GM23338 (cell line): Measurements from ENCODE around the gene IL21R. TPM values are rescaled to one million over a fixed set of nuclear protein-coding genes. Genes with fewer than 3 reads are reported as not detected.

ENCODE experiments used
- ATAC-seq: fragments of 200-7000 bp; cut with Tn5 transposase; 3 replicates; pipeline ENCODE4 v1.9.1; 2020
- DNase-seq: peaks from one replicate; pipeline ENCODE4 v3.0.0-alpha.2; 2015; ENCODE audit warnings: low spot score
- H2AFZ ChIP-seq: fragments of 200-600 bp; sonication (generic); 2 replicates; pipeline ENCODE4 v1.8.0; 2016; ENCODE audit warnings: antibody characterized with exemption, mild to moderate bottlenecking, moderate library complexity
- H3F3A ChIP-seq: fragments of 200-600 bp; sonication (generic); replicated peaks from 2 replicates; pipeline ENCODE4 v1.8.0; 2017; ENCODE audit warnings: antibody characterized with exemption, mixed run types, low read depth
- H3K27ac ChIP-seq: fragments of 200-600 bp; sonication (generic); 2 replicates; pipeline ENCODE4 v1.6.1; 2016; ENCODE audit warnings: low read depth
- H3K27me3 ChIP-seq: fragments of 200-600 bp; sonication (generic); 2 replicates; pipeline ENCODE4 v1.8.0; 2016; ENCODE audit warnings: mild to moderate bottlenecking, mixed run types, moderate library complexity; ENCODE audit not compliant: insufficient read depth
- H3K36me3 ChIP-seq: fragments of 200-600 bp; sonication (generic); 2 replicates; pipeline ENCODE4 v1.8.0; 2016; ENCODE audit warnings: mild to moderate bottlenecking; ENCODE audit not compliant: insufficient read depth
- H3K4me1 ChIP-seq: fragments of 200-600 bp; sonication (generic); 2 replicates; pipeline ENCODE4 v1.8.0; 2016; ENCODE audit warnings: mild to moderate bottlenecking, moderate library complexity; ENCODE audit not compliant: insufficient read depth
- H3K4me2 ChIP-seq: fragments of 200-600 bp; sonication (generic); 2 replicates; pipeline ENCODE4 v1.7.1; 2017; ENCODE audit warnings: mixed run types
- H3K4me3 ChIP-seq: fragments of 200-600 bp; sonication (generic); 2 replicates; pipeline ENCODE4 v1.6.1; 2016; ENCODE audit warnings: mixed run types
- H3K79me2 ChIP-seq: fragments of 200-600 bp; sonication (generic); replicated peaks from 2 replicates; pipeline ENCODE4 v1.8.0; 2017; ENCODE audit warnings: mild to moderate bottlenecking; ENCODE audit not compliant: insufficient read depth
- H3K9me2 ChIP-seq: fragments of 200-600 bp; sonication (generic); 2 replicates; pipeline ENCODE4 v1.8.0; 2017; ENCODE audit not compliant: insufficient read depth
- H4K20me1 ChIP-seq: fragments of 200-600 bp; sonication (generic); replicated peaks from 2 replicates; pipeline ENCODE4 v1.8.0; 2017; ENCODE audit warnings: mild to moderate bottlenecking; ENCODE audit not compliant: insufficient read depth
- H3K27ac Mint-ChIP-seq: 2 replicates; pipeline ENCODE4 v1.8.0; 2020; ENCODE audit warnings: inconsistent platforms, mild to moderate bottlenecking, moderate library complexity, mixed read lengths
- H3K27me3 Mint-ChIP-seq: 3 replicates; pipeline ENCODE4 v1.8.0; 2022; ENCODE audit warnings: low read depth, mild to moderate bottlenecking, moderate library complexity, mixed read lengths, inconsistent platforms; ENCODE audit not compliant: insufficient read depth, poor library complexity
- H3K36me3 Mint-ChIP-seq: 3 replicates; pipeline ENCODE4 v1.8.0; 2021; ENCODE audit warnings: low read depth, mild to moderate bottlenecking, inconsistent platforms, moderate library complexity, mixed read lengths
- H3K4me1 Mint-ChIP-seq: 3 replicates; pipeline ENCODE4 v1.8.0; 2020; ENCODE audit warnings: mild to moderate bottlenecking, inconsistent platforms, mixed read lengths
- H3K4me3 Mint-ChIP-seq: 3 replicates; pipeline ENCODE4 v1.8.0; 2021; ENCODE audit warnings: moderate library complexity, mild to moderate bottlenecking, inconsistent platforms, mixed read lengths
- H3K9me3 Mint-ChIP-seq: 3 replicates; pipeline ENCODE4 v1.8.0; 2020; ENCODE audit warnings: moderate library complexity, mild to moderate bottlenecking, inconsistent platforms, mixed read lengths
- CREB1 ChIP-seq: fragments of 250-450 bp; sonication (Bioruptor Pico); IDR thresholded peaks from 2 replicates; pipeline ENCODE4 v1.5.0; 2020; ENCODE audit warnings: low read depth, mild to moderate bottlenecking, moderate library complexity
- EZH2 ChIP-seq: fragments of 200-600 bp; sonication (generic); IDR thresholded peaks from one replicate; pipeline ENCODE4 v1.8.0; 2017; ENCODE audit warnings: antibody characterized with exemption, mild to moderate bottlenecking, low read depth; ENCODE audit not compliant: unreplicated experiment
- JUNB ChIP-seq: IDR thresholded peaks from one replicate; pipeline ENCODE4 v1.6.1; 2016; ENCODE audit warnings: antibody characterized with exemption; ENCODE audit not compliant: unreplicated experiment
- POLR2AphosphoS5 ChIP-seq: IDR thresholded peaks from 2 replicates; pipeline ENCODE4 v1.6.1; 2016; ENCODE audit warnings: antibody characterized with exemption, low read depth
- STAT1 ChIP-seq: IDR thresholded peaks from one replicate; pipeline ENCODE4 v1.6.1; 2016; ENCODE audit warnings: antibody characterized with exemption; ENCODE audit not compliant: unreplicated experiment
- ZNF114 ChIP-seq: fragments of 250-450 bp; sonication (Bioruptor Pico); IDR thresholded peaks from 2 replicates; pipeline ENCODE4 v1.5.0; 2020; ENCODE audit warnings: mild to moderate bottlenecking, moderate library complexity
- ZNF331 ChIP-seq: fragments of 250-450 bp; sonication (Bioruptor Pico); IDR thresholded peaks from 2 replicates; pipeline ENCODE4 v1.5.0; 2020; ENCODE audit warnings: low read depth, mild to moderate bottlenecking, moderate library complexity
- polyA plus RNA-seq: library from polyadenylated mRNA; unstranded; fragments of >200 nt; fragmentation: Nextera tagmentation; extraction: Ambion mirVana; gene quantifications from 2 replicates; pipeline ENCODE4 v1.2.1, GENCODE V29; 2016
- total RNA-seq: library from RNA; depleted of rRNA; stranded (reverse); fragments of >200 nt; shearing (Covaris generic); gene quantifications from 2 replicates; pipeline ENCODE4 v1.2.3, GENCODE V29; 2014
- TF ChIP-seq, protein P1 (sequence below), 2 experiments: fragments of 200-600 bp in 1 of 2; sonication (generic) in 1 of 2; conservative IDR thresholded peaks; 2 replicates each; pipeline versions ENCODE4 v1.5.1 to v1.6.1; 2016 to 2017; ENCODE audit warnings: antibody characterized with exemption in 2 of 2, low read depth in 2 of 2, mild to moderate bottlenecking in 2 of 2, moderate library complexity in 1 of 2

IL21R gene
- total and polyA plus RNA-seq, 2 experiments from 2014 or later = 0.42 to 2.6 TPM

DNA sequence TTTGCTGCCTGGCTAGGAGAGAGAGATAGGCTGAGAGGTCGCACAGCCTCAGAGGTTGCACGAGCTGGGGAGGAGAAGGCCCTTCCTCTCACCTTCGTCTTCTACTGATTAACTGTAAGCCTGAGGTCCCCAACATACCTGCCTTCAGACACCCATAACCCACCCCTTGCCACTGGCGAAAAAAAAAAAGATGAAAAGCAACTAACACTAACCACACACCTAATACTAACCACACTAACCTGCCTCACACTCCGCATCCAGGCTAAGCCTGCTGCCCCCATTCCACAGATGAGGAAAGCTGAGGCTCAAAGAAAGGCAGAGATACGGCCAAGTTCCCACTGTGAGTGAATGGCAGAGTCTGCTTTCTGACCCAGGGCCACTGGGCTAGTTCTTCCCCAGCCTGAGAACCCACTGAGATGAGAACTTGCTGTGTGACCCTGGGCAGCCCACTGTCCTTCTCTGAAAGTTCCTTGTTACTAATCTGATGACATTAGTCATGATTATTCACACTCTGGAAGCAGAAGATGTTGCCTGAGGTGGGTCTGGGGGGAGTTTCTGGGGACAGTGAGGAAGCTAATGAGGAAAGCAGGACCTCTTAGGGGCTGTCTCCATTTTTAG, 4.6 kb downstream of the IL21R start:
- no peak overlapping the region for H3K27ac ChIP-seq

DNA sequence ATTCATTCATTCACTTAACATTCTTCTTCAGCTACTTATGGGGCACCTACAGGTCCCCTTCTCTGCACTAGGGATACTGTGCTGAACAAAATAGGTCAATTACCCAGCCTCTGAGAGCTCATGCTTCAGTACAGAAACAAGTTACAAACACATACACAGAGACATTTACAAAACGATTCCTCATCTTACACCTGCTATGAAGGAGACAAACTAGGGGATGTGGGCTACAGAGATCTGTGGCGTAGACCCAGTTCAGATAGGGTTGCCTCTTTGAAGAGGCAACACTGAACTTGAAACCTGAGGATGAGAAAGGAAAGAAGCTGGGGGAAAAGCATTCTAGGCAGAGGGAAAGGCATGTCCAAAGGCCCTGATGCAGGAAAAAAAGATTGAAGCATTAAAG, 5.2 kb downstream of the IL21R start:
- ATAC-seq (no peak), DNase-seq (no peak)
- peaks cover 3% of the 10 kb centered on the region for H3K27me3 Mint-ChIP-seq
- no peaks in the 10 kb centered on the region for H3K79me2 ChIP-seq
- H3K9me3 Mint-ChIP-seq = no peaks in the 10 kb centered on the region
- H3K36me3 ChIP-seq = no peaks in the 10 kb centered on the region
- H3K4me1 ChIP-seq = peaks cover 6% of the 10 kb centered on the region; the same call in 1 of the 2 replicates
- H3K27ac ChIP-seq = no peak overlapping the region
- H3K9me2 ChIP-seq = no peaks in the 10 kb centered on the region
- no peaks in the 10 kb centered on the region for H3F3A ChIP-seq
- peaks cover 17% of the 10 kb centered on the region; the same call in 2 of the 3 replicates for H3K4me1 Mint-ChIP-seq
- no peaks in the 10 kb centered on the region; the same call in 2 of the 3 replicates for H3K36me3 Mint-ChIP-seq
- 0 out of 2 replicates have a peak overlapping the region, but pooled peaks have one; percentile 59 for H2AFZ ChIP-seq
- H3K4me2 ChIP-seq = no peak overlapping the region
- no peak overlapping the region for H3K4me3 Mint-ChIP-seq
- no peak for TF ChIP-seq ZNF114 (CRISPR knock-in tag)
- TF ChIP-seq ZNF331 (CRISPR knock-in tag) = no peak
- TF ChIP-seq POLR2AphosphoS5 = no peak
- no peak for TF ChIP-seq JUNB
- TF ChIP-seq, protein P1, sequence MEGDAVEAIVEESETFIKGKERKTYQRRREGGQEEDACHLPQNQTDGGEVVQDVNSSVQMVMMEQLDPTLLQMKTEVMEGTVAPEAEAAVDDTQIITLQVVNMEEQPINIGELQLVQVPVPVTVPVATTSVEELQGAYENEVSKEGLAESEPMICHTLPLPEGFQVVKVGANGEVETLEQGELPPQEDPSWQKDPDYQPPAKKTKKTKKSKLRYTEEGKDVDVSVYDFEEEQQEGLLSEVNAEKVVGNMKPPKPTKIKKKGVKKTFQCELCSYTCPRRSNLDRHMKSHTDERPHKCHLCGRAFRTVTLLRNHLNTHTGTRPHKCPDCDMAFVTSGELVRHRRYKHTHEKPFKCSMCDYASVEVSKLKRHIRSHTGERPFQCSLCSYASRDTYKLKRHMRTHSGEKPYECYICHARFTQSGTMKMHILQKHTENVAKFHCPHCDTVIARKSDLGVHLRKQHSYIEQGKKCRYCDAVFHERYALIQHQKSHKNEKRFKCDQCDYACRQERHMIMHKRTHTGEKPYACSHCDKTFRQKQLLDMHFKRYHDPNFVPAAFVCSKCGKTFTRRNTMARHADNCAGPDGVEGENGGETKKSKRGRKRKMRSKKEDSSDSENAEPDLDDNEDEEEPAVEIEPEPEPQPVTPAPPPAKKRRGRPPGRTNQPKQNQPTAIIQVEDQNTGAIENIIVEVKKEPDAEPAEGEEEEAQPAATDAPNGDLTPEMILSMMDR (conservative IDR thresholded peaks at IDR 0.05; ENCODE audit: low read depth in 2 of 2) = no peak
- no peaks in the 10 kb centered on the region for H4K20me1 ChIP-seq
- no peak overlapping the region for H3K4me3 ChIP-seq
- H3K27me3 ChIP-seq = no peaks in the 10 kb centered on the region
- no peak overlapping the region for H3K27ac Mint-ChIP-seq

More for the DNA sequence above, 4.6 kb downstream of the IL21R start:
- Histone ChIP-seq H4K20me1 (no peaks in the 10 kb centered on the region), H3K79me2 (no peaks in the 10 kb centered on the region), H3K4me3 (no peak overlapping the region), H3K4me2 (no peak overlapping the region), H3K4me1 (peaks cover 6% of the 10 kb centered on the region; the same call in 1 of the 2 replicates), H3K9me2 (no peaks in the 10 kb centered on the region), H3K27me3 (no peaks in the 10 kb centered on the region), H2AFZ (peak overlapping the region; percentile 95), H3F3A (no peaks in the 10 kb centered on the region), H3K36me3 (no peaks in the 10 kb centered on the region)
- Mint-ChIP-seq H3K27ac (no peak overlapping the region), H3K36me3 (no peaks in the 10 kb centered on the region; the same call in 2 of the 3 replicates), H3K27me3 (peaks cover 3% of the 10 kb centered on the region), H3K4me1 (peaks cover 19% of the 10 kb centered on the region; the same call in 2 of the 3 replicates), H3K4me3 (no peak overlapping the region), H3K9me3 (no peaks in the 10 kb centered on the region)
- ATAC-seq = no peak
- DNase-seq = no peak
- no peak for TF ChIP-seq STAT1
- no peak for TF ChIP-seq CREB1 (CRISPR knock-in tag)
- TF ChIP-seq POLR2AphosphoS5 = no peak
- no peak for TF ChIP-seq EZH2
